Mucosa of stomach (tissue), 1 donor: ENCODE results near the gene JAK1.

Experiments
- H3K27me3 ChIP-seq: one replicate; pipeline ENCODE4 v1.7.0; 2013; ENCODE audit warnings: mild to moderate bottlenecking, low read length; ENCODE audit not compliant: control insufficient read depth, insufficient read depth
- H3K36me3 ChIP-seq: one replicate; pipeline ENCODE4 v1.7.0; 2013; ENCODE audit warnings: low read length; ENCODE audit not compliant: control insufficient read depth, insufficient read depth
- H3K4me1 ChIP-seq: one replicate; pipeline ENCODE4 v1.7.0; 2013; ENCODE audit warnings: mild to moderate bottlenecking, low read length; ENCODE audit not compliant: control insufficient read depth, insufficient read depth
- H3K4me3 ChIP-seq: one replicate; pipeline ENCODE4 v1.7.0; 2013; ENCODE audit warnings: low read length
- H3K9ac ChIP-seq: one replicate; pipeline ENCODE4 v1.7.0; 2013; ENCODE audit warnings: mild to moderate bottlenecking, low read length, moderate library complexity
- H3K9me3 ChIP-seq: one replicate; pipeline ENCODE4 v1.7.0; 2013; ENCODE audit warnings: mild to moderate bottlenecking, low read length, moderate library complexity; ENCODE audit not compliant: control insufficient read depth
- donor health status: Pancreatic carcinoma.

JAK1 gene

GRCh38 chr1:64996541-64997257 lies 30.4 kb upstream of the JAK1 start:
- Histone ChIP-seq H3K27me3 (no peaks in the 10 kb centered on the region), H3K9ac (no peak overlapping the region), H3K9me3 (no peaks in the 10 kb centered on the region), H3K4me3 (no peak overlapping the region), H3K4me1 (peaks cover 6% of the 10 kb centered on the region), H3K36me3 (no peaks in the 10 kb centered on the region)

GRCh38 chr1:64995316-64995715 lies 29.0 kb upstream of the JAK1 start:
- Histone ChIP-seq H3K4me1 (peaks cover 6% of the 10 kb centered on the region), H3K4me3 (no peak overlapping the region), H3K36me3 (no peaks in the 10 kb centered on the region), H3K9ac (no peak overlapping the region), H3K27me3 (no peaks in the 10 kb centered on the region), H3K9me3 (no peaks in the 10 kb centered on the region)

- no peak overlapping the region for H3K9ac ChIP-seq
- no peak overlapping the region for H3K4me3 ChIP-seq
- no peaks in the 10 kb centered on the region for H3K9me3 ChIP-seq
- peaks cover 16% of the 10 kb centered on the region for H3K4me1 ChIP-seq
- H3K27me3 ChIP-seq, result no peaks in the 10 kb centered on the region
- no peaks in the 10 kb centered on the region for H3K36me3 ChIP-seq
These were observed 20.8 kb upstream of the JAK1 start for GRCh38 chr1:64986903-64987871.

- Histone ChIP-seq H3K27me3 (no peaks in the 10 kb centered on the region), H3K36me3 (no peaks in the 10 kb centered on the region), H3K9ac (no peak overlapping the region), H3K4me3 (no peak overlapping the region), H3K4me1 (peaks cover 16% of the 10 kb centered on the region), H3K9me3 (no peaks in the 10 kb centered on the region)
These were observed 18.4 kb upstream of the JAK1 start for GRCh38 chr1:64984737-64985136.

GRCh38 chr1:64984106-64984505 lies 17.8 kb upstream of the JAK1 start:
- peaks cover 16% of the 10 kb centered on the region for H3K4me1 ChIP-seq
- H3K9me3 ChIP-seq, result no peaks in the 10 kb centered on the region
- no peaks in the 10 kb centered on the region for H3K27me3 ChIP-seq
- H3K36me3 ChIP-seq, result no peaks in the 10 kb centered on the region
- no peak overlapping the region for H3K4me3 ChIP-seq
- no peak overlapping the region for H3K9ac ChIP-seq

GRCh38 chr1:64983110-64983509 lies 16.8 kb upstream of the JAK1 start:
- Histone ChIP-seq H3K9me3 (no peaks in the 10 kb centered on the region), H3K4me1 (peaks cover 16% of the 10 kb centered on the region), H3K27me3 (no peaks in the 10 kb centered on the region), H3K36me3 (no peaks in the 10 kb centered on the region), H3K4me3 (no peak overlapping the region), H3K9ac (no peak overlapping the region)

- no peak overlapping the region for H3K9ac ChIP-seq
- H3K9me3 ChIP-seq, result no peaks in the 10 kb centered on the region
- H3K4me1 ChIP-seq, result peaks cover 9% of the 10 kb centered on the region
- H3K4me3 ChIP-seq, result no peak overlapping the region
- no peaks in the 10 kb centered on the region for H3K36me3 ChIP-seq
- H3K27me3 ChIP-seq, result no peaks in the 10 kb centered on the region
These were observed 15.5 kb upstream of the JAK1 start for GRCh38 chr1:64981601-64982533.

GRCh38 chr1:64980745-64981600 lies 14.6 kb upstream of the JAK1 start:
- Histone ChIP-seq H3K4me3 (no peak overlapping the region), H3K9me3 (no peaks in the 10 kb centered on the region), H3K27me3 (no peaks in the 10 kb centered on the region), H3K9ac (no peak overlapping the region), H3K4me1 (peaks cover 9% of the 10 kb centered on the region), H3K36me3 (no peaks in the 10 kb centered on the region)

- Histone ChIP-seq H3K4me3 (no peak overlapping the region), H3K36me3 (no peaks in the 10 kb centered on the region), H3K4me1 (peaks cover 9% of the 10 kb centered on the region), H3K9me3 (no peaks in the 10 kb centered on the region), H3K9ac (no peak overlapping the region), H3K27me3 (no peaks in the 10 kb centered on the region)
These were observed 13.0 kb upstream of the JAK1 start for GRCh38 chr1:64979358-64979757.

- Histone ChIP-seq H3K36me3 (no peaks in the 10 kb centered on the region), H3K9ac (no peak overlapping the region), H3K27me3 (no peaks in the 10 kb centered on the region), H3K4me1 (no peaks in the 10 kb centered on the region), H3K9me3 (no peaks in the 10 kb centered on the region), H3K4me3 (no peak overlapping the region)
These were observed 10.0 kb upstream of the JAK1 start for GRCh38 chr1:64976361-64976760.

- Histone ChIP-seq H3K36me3 (no peaks in the 10 kb centered on the region), H3K4me1 (no peaks in the 10 kb centered on the region), H3K4me3 (no peak overlapping the region), H3K9me3 (no peaks in the 10 kb centered on the region), H3K27me3 (no peaks in the 10 kb centered on the region), H3K9ac (no peak overlapping the region)
These were observed 9.4 kb upstream of the JAK1 start for GRCh38 chr1:64975740-64976139.
